ENCODE measurements around the gene C2CD2.
A peak's percentile ranks its signal among the peaks of the same experiment; 100 is the strongest.
"Not testable (repeated sequence)": the region's sequence is repeated elsewhere in the genome, so short reads cannot be mapped to it uniquely, and the experiment has no call there.

The C2CD2 gene

DNA sequence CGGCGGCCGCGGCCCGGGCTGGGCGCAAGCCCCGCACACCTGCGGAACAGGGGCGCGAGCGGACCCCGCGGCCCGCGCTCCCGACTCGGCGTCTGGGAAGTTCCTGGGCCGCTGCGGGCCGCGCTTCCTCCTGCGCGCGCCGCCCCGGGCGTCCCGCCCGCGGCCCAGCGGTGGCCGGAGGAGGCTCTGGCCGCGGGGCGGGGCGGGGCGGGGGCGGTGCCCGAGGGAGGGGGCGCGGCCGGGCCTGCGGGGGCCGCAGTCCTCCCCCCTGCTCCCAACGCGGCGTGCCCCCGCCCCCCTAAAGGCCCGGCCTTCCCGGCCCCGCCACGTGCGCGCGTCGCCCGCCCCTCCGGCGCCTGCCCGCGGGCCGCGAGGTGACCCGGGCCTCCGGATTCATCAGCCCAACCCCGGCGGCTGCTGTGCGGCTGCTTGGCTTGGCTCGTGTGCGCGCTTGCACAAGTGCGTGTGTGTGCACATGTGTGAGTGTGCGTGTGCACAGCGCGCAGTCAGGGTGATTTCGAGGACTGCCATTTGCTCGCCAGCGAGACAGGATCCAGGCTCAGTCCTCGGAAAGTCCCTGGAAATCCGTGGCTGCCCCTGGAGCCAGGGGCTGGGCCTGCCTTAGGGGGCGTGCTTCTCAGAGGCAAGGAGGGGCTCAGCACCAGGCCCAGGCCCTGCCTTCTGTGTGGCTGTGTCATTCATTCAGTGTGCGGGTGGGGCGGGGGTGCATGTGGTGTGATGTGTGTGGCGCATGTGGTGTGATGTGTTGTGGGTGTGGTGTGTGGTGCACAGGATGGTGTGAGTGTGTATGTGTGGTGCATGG lies at the start of gene C2CD2:
Gene C2CD2, minus strand, starts transcription at position 188 of the 823 bp plus-strand sequence. CDS start 370 bp downstream, outside the sequence.
- peak; percentile 75 for DNase-seq (ENCODE audit: low read depth)
- Histone ChIP-seq H3K4me3 (ENCODE audit: low read length) (peak within 1 kb of the TSS; percentile 95), H3K4me1 (ENCODE audit: control insufficient read depth, insufficient read depth, low read length) (peaks cover 52% of the 10 kb centered on the region), H3K9me3 (ENCODE audit: control insufficient read depth, low read length) (no peaks in the 10 kb centered on the region), H3K27me3 (replicated peaks; ENCODE audit: control insufficient read depth, insufficient read depth, low read length) (no peaks in the 10 kb centered on the region), H3K9ac (ENCODE audit: low read length) (peak within 1 kb of the TSS; percentile 94), H3K36me3 (ENCODE audit: control insufficient read depth, insufficient read depth, low read length, severe bottlenecking) (peaks cover 5% of the 10 kb centered on the region)

DNA sequence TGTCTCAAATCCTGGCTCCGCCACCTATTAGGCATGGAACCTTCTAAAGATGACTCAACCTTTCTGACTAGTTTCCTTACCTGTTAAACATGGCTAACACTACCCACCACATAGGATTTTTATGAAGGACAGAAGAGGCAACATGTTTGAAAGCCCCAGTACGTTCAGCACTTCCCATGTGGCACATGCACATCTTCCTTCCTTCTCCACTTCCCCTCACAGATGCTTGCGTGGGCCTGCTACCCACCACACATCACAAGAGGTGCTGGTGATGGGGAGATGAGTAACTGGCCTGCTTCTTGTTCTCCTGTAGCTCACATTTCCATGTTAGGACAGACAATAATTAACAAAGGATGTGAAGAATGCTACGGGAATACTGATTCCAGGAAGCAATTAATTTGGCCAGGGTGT lies 49.2 kb upstream of the C2CD2 start:
- no peak overlapping the region for H3K9ac ChIP-seq (ENCODE audit: low read length)
- H3K4me1 ChIP-seq (ENCODE audit: control insufficient read depth, insufficient read depth, low read length) = peaks cover 15% of the 10 kb centered on the region
- no peaks in the 10 kb centered on the region for H3K27me3 ChIP-seq (replicated peaks; ENCODE audit: control insufficient read depth, insufficient read depth, low read length)
- H3K36me3 ChIP-seq (ENCODE audit: control insufficient read depth, insufficient read depth, low read length, severe bottlenecking) = peaks cover 33% of the 10 kb centered on the region
- DNase-seq (ENCODE audit: low read depth) = no peak
- no peak overlapping the region for H3K4me3 ChIP-seq (ENCODE audit: low read length)
- H3K9me3 ChIP-seq (ENCODE audit: control insufficient read depth, low read length) = no peaks in the 10 kb centered on the region

DNA sequence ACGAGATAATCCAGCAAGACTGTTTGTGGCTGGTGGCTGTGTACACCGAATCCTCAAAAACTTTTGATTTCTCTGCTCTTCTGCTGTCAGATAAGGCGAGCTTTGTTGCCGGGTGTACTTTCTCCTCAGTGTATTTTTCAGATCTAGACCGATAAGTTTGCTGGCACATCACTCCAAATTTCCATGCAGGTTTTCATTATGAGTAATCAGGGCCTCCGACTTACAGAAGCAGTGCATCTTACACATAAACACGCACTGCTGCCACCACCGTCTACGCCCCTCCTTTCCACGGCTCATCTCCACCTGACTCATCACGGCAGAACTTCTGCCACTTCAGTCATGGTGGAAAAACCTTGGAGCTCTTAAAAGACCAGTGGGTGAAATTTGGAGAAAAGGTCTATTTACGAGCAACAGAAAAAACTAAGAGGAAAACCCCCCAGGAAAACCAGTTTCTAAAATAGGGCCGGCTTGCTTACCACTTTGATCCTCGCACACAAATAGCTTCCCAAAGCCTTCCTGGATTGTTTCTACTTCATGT lies 48.7 kb upstream of the C2CD2 start:
- peak; percentile 93 for DNase-seq (ENCODE audit: low read depth)
- Histone ChIP-seq H3K4me1 (ENCODE audit: control insufficient read depth, insufficient read depth, low read length) (peaks cover 16% of the 10 kb centered on the region), H3K9me3 (ENCODE audit: control insufficient read depth, low read length) (no peaks in the 10 kb centered on the region), H3K9ac (ENCODE audit: low read length) (no peak overlapping the region), H3K4me3 (ENCODE audit: low read length) (no peak overlapping the region), H3K36me3 (ENCODE audit: control insufficient read depth, insufficient read depth, low read length, severe bottlenecking) (peaks cover 33% of the 10 kb centered on the region), H3K27me3 (replicated peaks; ENCODE audit: control insufficient read depth, insufficient read depth, low read length) (no peaks in the 10 kb centered on the region)

DNA sequence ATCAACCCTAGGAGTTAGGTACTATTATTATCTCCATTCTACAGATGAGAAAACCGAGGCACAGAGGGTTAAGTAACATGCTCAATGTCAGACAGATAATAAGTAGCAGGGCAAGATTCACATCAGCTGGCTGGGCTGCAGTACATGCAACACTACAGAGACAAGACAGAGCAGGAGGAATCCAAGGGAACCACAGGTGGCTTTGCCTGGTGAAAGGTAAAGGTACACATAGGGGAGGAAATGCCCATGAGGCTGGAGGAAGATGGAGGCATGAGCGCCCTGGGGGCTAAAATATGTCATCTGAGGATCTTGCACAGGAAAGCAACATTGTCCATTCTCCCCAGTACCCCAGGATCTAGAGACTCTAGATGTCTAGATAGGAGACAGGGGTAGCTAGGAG lies 48.0 kb upstream of the C2CD2 start:
- no peak for DNase-seq (ENCODE audit: low read depth)
- peaks cover 33% of the 10 kb centered on the region for H3K36me3 ChIP-seq (ENCODE audit: control insufficient read depth, insufficient read depth, low read length, severe bottlenecking)
- H3K27me3 ChIP-seq (replicated peaks; ENCODE audit: control insufficient read depth, insufficient read depth, low read length) = no peaks in the 10 kb centered on the region
- H3K9ac ChIP-seq (ENCODE audit: low read length) = no peak overlapping the region
- H3K4me3 ChIP-seq (ENCODE audit: low read length) = no peak overlapping the region
- H3K9me3 ChIP-seq (ENCODE audit: control insufficient read depth, low read length) = no peaks in the 10 kb centered on the region
- peaks cover 14% of the 10 kb centered on the region for H3K4me1 ChIP-seq (ENCODE audit: control insufficient read depth, insufficient read depth, low read length)

DNA sequence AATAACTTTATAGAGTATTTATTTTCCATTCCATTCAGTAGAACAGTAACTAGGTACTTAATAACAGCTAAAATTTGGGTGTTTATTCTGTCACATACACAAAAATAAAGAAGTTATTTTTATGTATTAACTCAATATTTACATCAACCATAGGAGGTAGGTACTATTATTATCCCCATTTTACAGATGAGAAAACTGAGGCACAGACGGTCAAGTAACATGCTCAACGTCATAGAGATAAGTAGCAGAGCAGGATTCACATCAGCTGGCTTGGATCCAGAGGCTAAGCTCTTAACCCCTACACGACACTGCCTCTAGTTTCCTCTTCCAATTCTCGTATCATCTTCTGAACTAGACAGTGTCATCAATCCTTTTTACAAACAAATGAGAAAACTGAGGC lies 47.1 kb upstream of the C2CD2 start:
- no peak for DNase-seq (ENCODE audit: low read depth)
- Histone ChIP-seq H3K36me3 (ENCODE audit: control insufficient read depth, insufficient read depth, low read length, severe bottlenecking) (peaks cover 33% of the 10 kb centered on the region), H3K27me3 (replicated peaks; ENCODE audit: control insufficient read depth, insufficient read depth, low read length) (no peaks in the 10 kb centered on the region), H3K4me3 (ENCODE audit: low read length) (no peak overlapping the region), H3K9me3 (ENCODE audit: control insufficient read depth, low read length) (no peaks in the 10 kb centered on the region), H3K4me1 (ENCODE audit: control insufficient read depth, insufficient read depth, low read length) (peaks cover 17% of the 10 kb centered on the region), H3K9ac (ENCODE audit: low read length) (no peak overlapping the region)

DNA sequence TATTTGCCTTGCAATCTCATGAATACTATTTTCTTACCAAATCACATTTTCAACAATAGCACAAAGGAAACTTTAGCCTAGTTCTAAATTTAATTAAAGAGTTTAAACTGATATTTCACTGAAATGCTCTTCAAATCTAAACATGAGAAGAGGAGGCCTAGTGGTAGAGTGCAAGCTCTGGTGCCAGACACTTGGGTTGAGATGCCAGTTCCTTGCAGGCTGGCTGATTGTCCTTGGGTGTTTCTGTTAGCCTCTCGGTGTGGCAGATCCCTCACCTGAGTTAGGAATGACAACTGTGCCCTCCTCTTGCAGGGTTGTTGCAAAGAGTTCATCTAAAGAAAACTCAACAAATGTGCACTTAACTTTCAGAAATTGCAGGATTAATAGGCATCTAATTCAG lies 43.8 kb upstream of the C2CD2 start:
- Histone ChIP-seq H3K4me1 (ENCODE audit: control insufficient read depth, insufficient read depth, low read length) (peaks cover 33% of the 10 kb centered on the region), H3K27me3 (replicated peaks; ENCODE audit: control insufficient read depth, insufficient read depth, low read length) (no peaks in the 10 kb centered on the region), H3K9ac (ENCODE audit: low read length) (peak overlapping the region; percentile 53), H3K4me3 (ENCODE audit: low read length) (no peak overlapping the region), H3K9me3 (ENCODE audit: control insufficient read depth, low read length) (no peaks in the 10 kb centered on the region), H3K36me3 (ENCODE audit: control insufficient read depth, insufficient read depth, low read length, severe bottlenecking) (peaks cover 38% of the 10 kb centered on the region)
- DNase-seq (ENCODE audit: low read depth) = no peak

DNA sequence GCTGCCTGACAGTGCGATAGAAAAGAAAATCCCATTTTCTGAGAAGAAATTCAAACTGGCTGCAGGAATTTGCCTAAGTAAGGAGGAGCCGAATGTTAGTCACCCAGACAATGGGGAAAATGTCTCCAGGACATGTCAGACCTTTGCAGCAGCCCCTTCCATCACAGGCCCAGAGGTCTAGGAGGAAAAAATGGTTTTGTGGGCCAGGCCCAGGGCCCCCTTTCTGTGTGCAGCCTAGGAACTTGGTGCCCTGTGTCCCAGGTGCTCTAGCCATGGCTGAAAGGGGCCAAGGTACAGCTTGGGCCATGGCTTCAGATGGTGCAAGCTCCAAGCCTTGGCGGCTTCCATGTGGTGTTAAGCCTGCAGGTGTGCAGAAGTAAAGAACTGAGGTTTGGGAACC lies 41.8 kb upstream of the C2CD2 start:
- Histone ChIP-seq H3K4me3 (ENCODE audit: low read length) (no peak overlapping the region), H3K36me3 (ENCODE audit: control insufficient read depth, insufficient read depth, low read length, severe bottlenecking) (peaks cover 40% of the 10 kb centered on the region)

DNA sequence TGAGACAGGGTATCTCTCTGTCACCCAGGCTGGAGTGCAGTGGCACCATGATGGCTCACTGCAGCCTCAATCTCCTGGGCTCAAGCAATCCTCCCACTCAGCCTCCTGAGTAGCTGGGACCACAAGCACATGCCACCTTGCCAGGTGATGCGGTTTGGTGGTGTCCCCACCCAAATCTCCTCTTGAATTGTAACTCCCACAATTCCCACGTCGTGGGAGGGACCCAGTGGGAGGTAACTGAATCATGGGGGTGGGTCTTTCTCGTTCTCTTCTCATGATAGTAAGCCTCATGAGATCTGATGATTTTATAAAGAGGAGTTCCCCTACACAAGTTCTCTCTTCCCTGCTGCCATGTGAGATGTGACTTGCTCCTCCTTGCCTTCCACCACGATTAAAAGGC lies 40.8 kb upstream of the C2CD2 start:
- not testable (repeated sequence) for H3K4me3 ChIP-seq (ENCODE audit: low read length); DNase-seq (ENCODE audit: low read depth); H3K9me3 ChIP-seq (ENCODE audit: control insufficient read depth, low read length); H3K9ac ChIP-seq (ENCODE audit: low read length); H3K27me3 ChIP-seq (replicated peaks; ENCODE audit: control insufficient read depth, insufficient read depth, low read length)
- Histone ChIP-seq H3K4me1 (ENCODE audit: control insufficient read depth, insufficient read depth, low read length) (peaks cover 33% of the 10 kb centered on the region), H3K36me3 (ENCODE audit: control insufficient read depth, insufficient read depth, low read length, severe bottlenecking) (peaks cover 35% of the 10 kb centered on the region)

More for the DNA sequence above, 41.8 kb upstream of the C2CD2 start:
- Histone ChIP-seq H3K27me3 (replicated peaks; ENCODE audit: control insufficient read depth, insufficient read depth, low read length) (no peaks in the 10 kb centered on the region), H3K4me1 (ENCODE audit: control insufficient read depth, insufficient read depth, low read length) (peaks cover 33% of the 10 kb centered on the region), H3K9me3 (ENCODE audit: control insufficient read depth, low read length) (no peaks in the 10 kb centered on the region), H3K9ac (ENCODE audit: low read length) (no peak overlapping the region)
- DNase-seq (ENCODE audit: low read depth) = no peak

DNA sequence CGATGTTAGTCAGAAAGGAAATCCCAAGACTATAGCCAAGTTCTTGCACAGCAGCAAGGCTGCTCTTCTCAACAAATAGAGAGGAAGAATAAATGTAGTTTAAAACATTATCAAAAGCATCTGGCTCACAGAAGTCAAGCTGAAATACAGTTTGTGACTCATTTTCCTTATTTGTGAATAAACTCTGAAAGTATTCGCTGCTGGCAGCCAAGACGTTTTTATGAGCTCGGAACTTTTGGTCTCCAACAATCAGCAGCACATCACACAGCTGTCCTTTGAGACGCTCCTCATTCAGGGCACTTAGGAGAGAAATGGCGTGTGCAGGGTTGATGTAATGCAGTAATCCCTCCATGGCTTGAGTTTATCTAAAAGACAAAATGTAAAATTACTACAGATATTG lies 39.9 kb upstream of the C2CD2 start:
- Histone ChIP-seq H3K36me3 (ENCODE audit: control insufficient read depth, insufficient read depth, low read length, severe bottlenecking) (peaks cover 33% of the 10 kb centered on the region), H3K9me3 (ENCODE audit: control insufficient read depth, low read length) (no peaks in the 10 kb centered on the region), H3K4me1 (ENCODE audit: control insufficient read depth, insufficient read depth, low read length) (peaks cover 33% of the 10 kb centered on the region), H3K9ac (ENCODE audit: low read length) (no peak overlapping the region), H3K27me3 (replicated peaks; ENCODE audit: control insufficient read depth, insufficient read depth, low read length) (no peaks in the 10 kb centered on the region), H3K4me3 (ENCODE audit: low read length) (peak overlapping the region; percentile 25)
- DNase-seq (ENCODE audit: low read depth) = peak; percentile 90

DNA sequence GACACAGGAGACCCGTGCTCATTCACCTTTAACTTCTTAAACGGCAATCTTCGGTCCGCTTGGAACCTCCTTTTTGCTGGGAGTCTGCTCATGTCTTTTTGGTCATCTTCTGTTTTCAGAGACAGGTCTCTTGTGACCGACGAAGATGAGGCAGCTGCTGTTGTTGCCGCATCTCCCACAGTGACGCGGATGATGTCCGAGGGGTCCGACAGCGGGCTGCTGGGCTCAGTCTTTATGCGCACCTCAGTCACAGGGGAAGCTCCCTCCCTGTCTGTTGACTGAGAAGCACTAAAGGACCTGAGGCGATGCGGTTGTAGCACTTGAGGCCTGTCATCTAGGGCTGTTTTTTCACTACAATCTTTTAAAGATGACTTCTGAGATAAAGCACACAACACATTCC lies 38.8 kb upstream of the C2CD2 start:
- no peak for DNase-seq (ENCODE audit: low read depth)
- Histone ChIP-seq H3K4me1 (ENCODE audit: control insufficient read depth, insufficient read depth, low read length) (peaks cover 28% of the 10 kb centered on the region), H3K27me3 (replicated peaks; ENCODE audit: control insufficient read depth, insufficient read depth, low read length) (no peaks in the 10 kb centered on the region), H3K9me3 (ENCODE audit: control insufficient read depth, low read length) (no peaks in the 10 kb centered on the region), H3K4me3 (ENCODE audit: low read length) (no peak overlapping the region), H3K9ac (ENCODE audit: low read length) (no peak overlapping the region), H3K36me3 (ENCODE audit: control insufficient read depth, insufficient read depth, low read length, severe bottlenecking) (peaks cover 33% of the 10 kb centered on the region)

DNA sequence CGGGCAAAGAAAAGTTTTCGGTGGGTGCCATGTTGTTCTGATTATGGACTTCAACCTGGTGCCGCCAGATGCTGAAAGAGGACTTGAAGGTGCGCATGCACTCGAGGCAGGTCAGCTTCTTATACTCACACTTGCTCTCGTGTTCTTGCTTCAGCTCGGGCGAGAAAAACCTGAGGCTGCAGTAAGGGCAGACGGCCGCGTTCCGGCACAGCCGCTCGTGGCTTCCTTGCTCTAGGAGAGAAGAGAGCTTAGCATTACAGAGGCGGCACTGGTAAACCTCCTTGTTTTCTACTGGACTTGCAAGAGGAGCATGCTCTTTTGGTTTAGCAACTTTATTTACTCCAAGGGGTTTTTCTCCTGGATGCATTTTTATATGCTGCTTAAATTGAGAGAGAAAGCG lies 37.8 kb upstream of the C2CD2 start:
- Histone ChIP-seq H3K36me3 (ENCODE audit: control insufficient read depth, insufficient read depth, low read length, severe bottlenecking) (peaks cover 33% of the 10 kb centered on the region), H3K9me3 (ENCODE audit: control insufficient read depth, low read length) (no peaks in the 10 kb centered on the region), H3K9ac (ENCODE audit: low read length) (no peak overlapping the region), H3K4me3 (ENCODE audit: low read length) (no peak overlapping the region), H3K27me3 (replicated peaks; ENCODE audit: control insufficient read depth, insufficient read depth, low read length) (no peaks in the 10 kb centered on the region), H3K4me1 (ENCODE audit: control insufficient read depth, insufficient read depth, low read length) (peaks cover 22% of the 10 kb centered on the region)
- no peak for DNase-seq (ENCODE audit: low read depth)
